ENCODE data around the gene RALY. TPM values are rescaled to one million over a fixed set of nuclear protein-coding genes. Genes with fewer than 3 reads are reported as not detected.

The RALY gene
- total and polyA plus RNA-seq, 10 of the 15 experiments (the other 5 are each of a cell fraction or from before 2014, with no cell fraction given): 1.2 to 246 (median 137) TPM

DNA sequence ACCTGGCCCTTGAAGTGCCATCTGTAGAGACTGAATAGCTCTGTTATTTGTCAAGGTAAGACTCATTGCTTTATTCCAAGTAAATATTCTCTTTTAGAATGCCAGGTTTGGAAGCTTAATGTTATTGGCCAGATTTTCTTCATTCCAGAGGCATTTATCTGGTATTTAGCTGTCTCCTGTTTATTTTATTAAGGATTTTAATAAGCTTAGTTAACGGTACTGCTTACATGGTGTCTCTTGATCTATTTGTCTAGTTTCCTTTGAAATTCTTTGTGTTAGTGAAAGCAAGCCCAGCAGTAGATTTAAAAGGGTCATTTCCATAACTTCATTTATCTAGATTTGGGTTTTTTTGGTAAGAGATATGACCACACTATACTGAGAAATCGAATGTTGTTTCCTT lies 7.7 kb downstream of the RALY start:
- ChIA-PET CTCF (interaction anchor here (0.6 to 1.4 kb wide), 3 partner anchors 9 to 132 kb away, joined by 3 to 7 read pairs (median 3); no protein-coding TSS in a partner anchor), POLR2A (interaction anchor here (0.6 to 1.1 kb wide), 4 partner anchors 9 to 111 kb away, joined by 3 to 5 read pairs (median 3); partner anchors contain the start of gene EIF2S2), SMC1A (ENCODE audit: uncharacterized antibody, unreplicated experiment) (interaction anchor here (0.8 to 1.2 kb wide), 4 partner anchors 9 to 21 kb away, joined by 4 to 5 read pairs (median 4); no protein-coding TSS in a partner anchor), RAD21 (ENCODE audit: unreplicated experiment) (interaction anchor here (1.0 to 1.2 kb wide), 3 partner anchors 9 to 12 kb away, joined by 3 to 4 read pairs (median 3); no protein-coding TSS in a partner anchor)
- Histone ChIP-seq H2AFZ (ENCODE audit: control insufficient read depth, low read depth, low read length) (no peak overlapping the region), H4K20me1 (ENCODE audit: control insufficient read depth, insufficient read depth) (peaks cover 7% of the 10 kb centered on the region), H3K9me3 (replicated peaks; ENCODE audit: control insufficient read depth, insufficient read depth, low read length) (no peaks in the 10 kb centered on the region; the same call in 2 of the 3 replicates), H3K9ac (ENCODE audit: control insufficient read depth, insufficient read depth, low read length) (no peak overlapping the region), H3K36me3 (ENCODE audit: control insufficient read depth in 2 of 2, insufficient read depth in 2 of 2, low read length in 1 of 2) (peaks cover 0 to 3% of the 10 kb centered on the region in 2 experiments; a peak in 1 of 4 replicates), H3K4me1 (ENCODE audit: control insufficient read depth, insufficient read depth, low read length) (no peaks in the 10 kb centered on the region), H3K4me3 (no peak overlapping the region), H3K27me3 (replicated peaks in 1 of 2; ENCODE audit: control insufficient read depth in 2 of 2, insufficient read depth in 2 of 2, low read length in 1 of 2) (no peaks in the 10 kb centered on the region), H3K27ac (ENCODE audit: control insufficient read depth, insufficient read depth) (no peak overlapping the region), H3K4me2 (ENCODE audit: control insufficient read depth, insufficient read depth) (no peak overlapping the region; the same call in 1 of the 2 replicates), H3K79me2 (ENCODE audit: control insufficient read depth, insufficient read depth, low read length) (peaks cover 92% of the 10 kb centered on the region)
- WGBS (ENCODE audit: insufficient coverage, insufficient replicate concordance, low lambda C conversion rate, missing lambda C conversion rate): 98% methylated on average over 2 of the region's 2 CpGs
- BruUV-seq (replicated peaks): no TSS peak
- in situ Hi-C loops (cut with MboI): no loop called here
- FAIRE-seq: no peak
- ATAC-seq: no peak
- intact Hi-C loops (cut with micrococcal nuclease; ENCODE audit: unreplicated experiment): no loop called here
- no peak for DNase-seq (ENCODE audit: low read depth, low spot score)
- TF ChIP-seq, protein P1, sequence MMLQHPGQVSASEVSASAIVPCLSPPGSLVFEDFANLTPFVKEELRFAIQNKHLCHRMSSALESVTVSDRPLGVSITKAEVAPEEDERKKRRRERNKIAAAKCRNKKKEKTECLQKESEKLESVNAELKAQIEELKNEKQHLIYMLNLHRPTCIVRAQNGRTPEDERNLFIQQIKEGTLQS (IDR thresholded peaks at IDR 0.05; ENCODE audit: borderline replicate concordance, extremely low read depth, low read depth, low read length): no peak
- TF ChIP-seq SIX5 (IDR thresholded peaks at IDR 0.05; ENCODE audit: low read depth, low read length, severe bottlenecking) (no peak), CUX1 (IDR thresholded peaks at IDR 0.05; ENCODE audit: insufficient replicate concordance, low read depth, low read length) (no peak), CBX3 (IDR thresholded peaks at IDR 0.05; ENCODE audit: borderline replicate concordance, low read depth) (no peak), ZBTB11 (CRISPR knock-in tag; IDR thresholded peaks at IDR 0.05) (no peak), ZNF207 (IDR thresholded peaks at IDR 0.05; ENCODE audit: borderline replicate concordance) (no peak), BCL11A (IDR thresholded peaks at IDR 0.05; ENCODE audit: low read depth, low read length) (no peak), NR2C2 (IDR thresholded peaks at IDR 0.05; ENCODE audit: borderline replicate concordance, control insufficient read depth, insufficient read length, low read depth) (no peak), ZSCAN29 (IDR thresholded peaks at IDR 0.05) (no peak), SIN3A (IDR thresholded peaks at IDR 0.05; ENCODE audit: low read depth, low read length) (no peak), GATAD2B (conservative IDR thresholded peaks at IDR 0.05; ENCODE audit: low read depth) (no peak), SMARCA5 (IDR thresholded peaks at IDR 0.05) (no peak), CREB1 (IDR thresholded peaks at IDR 0.05; ENCODE audit: low read depth) (no peak), CEBPB (IDR thresholded peaks at IDR 0.05; ENCODE audit: borderline replicate concordance in 1 of 2, low read depth in 2 of 2, low read length in 2 of 2) (no peak), ZNF217 (IDR thresholded peaks at IDR 0.05) (no peak), RFX5 (IDR thresholded peaks at IDR 0.05; ENCODE audit: low read depth, low read length) (no peak)

Data from GM12878 (cell line).